GM19395 (cell line): Measurements from ENCODE around the gene GOLGA8B.
"Not testable (repeated sequence)": the region's sequence is repeated elsewhere in the genome, so short reads cannot be mapped to it uniquely, and the experiment has no call there.

Source experiments
- ATAC-seq: cut with Tn5 transposase; IDR thresholded peaks from one replicate; pipeline ENCODE4 v1.9.1; 2021; ENCODE audit warnings: mild to moderate bottlenecking, moderate library complexity; ENCODE audit not compliant: unreplicated experiment

Gene GOLGA8B

DNA sequence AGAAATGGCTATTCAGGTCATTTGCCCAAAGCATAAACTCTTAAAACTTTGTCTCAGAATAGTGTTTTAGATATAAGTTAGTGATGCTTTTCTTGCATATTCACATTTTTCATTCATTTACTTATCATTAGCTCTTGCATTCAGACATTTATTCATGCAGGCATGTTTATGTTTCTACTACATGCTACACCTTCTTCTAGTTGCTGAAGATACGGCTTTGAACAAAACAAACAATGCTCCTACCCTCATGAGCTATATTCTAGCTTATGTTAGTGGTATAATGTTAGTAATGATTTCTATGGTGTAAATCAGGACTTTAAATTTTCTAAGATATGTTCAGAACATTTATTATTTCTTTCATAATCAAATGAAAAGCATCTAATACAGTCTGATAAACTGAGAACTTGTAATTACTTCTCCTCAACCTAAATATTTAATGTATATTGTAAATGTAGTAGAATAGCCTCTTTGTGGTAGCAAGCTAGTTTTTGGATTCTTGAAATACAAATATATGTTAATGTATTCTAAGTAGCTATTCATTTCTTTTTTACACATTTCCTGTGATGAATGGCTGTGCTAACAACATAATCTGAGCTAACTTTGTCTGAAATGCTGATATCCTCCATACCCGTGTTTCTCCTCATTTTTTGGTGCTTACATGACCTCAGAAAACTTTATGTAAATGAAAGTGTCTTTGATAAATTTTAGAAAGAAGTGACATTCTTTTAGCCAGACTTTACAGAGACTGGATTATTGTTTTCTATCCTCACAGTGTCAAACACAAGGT, 15.5 kb upstream of the GOLGA8B start:
- ATAC-seq: no peak

DNA sequence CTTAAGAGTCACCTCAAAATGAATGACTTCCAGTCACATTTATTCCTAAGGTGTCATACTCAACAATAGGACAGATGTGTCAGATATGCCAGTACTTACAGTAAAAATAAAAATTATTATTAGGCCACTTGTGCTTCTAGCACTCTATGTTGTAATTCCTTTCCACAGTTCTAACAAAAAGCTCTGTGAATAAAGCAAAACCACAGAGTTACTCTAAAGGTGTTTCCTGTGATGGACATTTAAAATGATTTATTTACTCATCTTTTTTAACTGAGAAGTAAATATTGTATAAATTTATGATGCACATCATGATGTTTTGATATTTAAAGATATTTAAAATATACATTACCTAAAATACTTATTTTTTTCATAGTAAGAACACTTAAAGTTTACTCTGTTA, 13.9 kb upstream of the GOLGA8B start:
- ATAC-seq: no peak

DNA sequence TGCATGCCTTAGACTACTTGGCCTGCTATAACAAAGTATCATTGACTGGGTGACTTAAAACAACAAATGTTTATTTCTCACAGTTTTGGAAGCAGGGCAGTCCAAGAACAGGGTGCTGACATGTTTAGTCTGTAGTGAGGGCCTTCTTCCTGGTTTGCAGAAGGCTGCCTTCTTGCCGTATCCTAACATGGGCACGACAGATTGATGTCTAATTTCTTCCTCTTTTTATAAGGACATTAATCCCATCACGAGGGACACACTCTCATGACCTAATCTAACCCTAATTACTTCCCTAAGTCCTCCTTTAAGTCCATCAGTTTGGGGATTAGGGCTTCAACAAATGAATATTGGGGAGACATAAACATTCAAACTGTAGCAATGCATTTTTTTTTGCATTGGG, 10.9 kb upstream of the GOLGA8B start:
- ATAC-seq: no peak

DNA sequence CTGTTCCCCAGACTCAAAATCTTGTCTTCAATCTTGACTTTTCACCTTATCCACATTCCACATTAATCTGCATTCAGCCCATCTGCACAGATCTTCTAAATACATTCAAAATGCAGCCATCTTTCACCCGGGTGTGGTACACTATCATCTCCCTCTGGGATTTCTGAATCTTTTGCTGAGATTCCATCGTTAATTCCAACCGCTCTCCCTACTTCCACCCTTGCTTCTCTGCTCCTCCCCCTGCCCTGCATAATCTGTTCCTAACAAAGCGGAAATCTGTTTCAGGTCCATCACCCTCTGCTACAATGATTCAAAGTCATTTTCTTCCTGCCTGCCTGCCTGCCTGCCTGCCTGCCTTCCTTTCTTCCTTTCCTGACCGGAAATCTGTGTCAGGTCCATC, 7.9 kb upstream of the GOLGA8B start:
- ATAC-seq: no peak

DNA sequence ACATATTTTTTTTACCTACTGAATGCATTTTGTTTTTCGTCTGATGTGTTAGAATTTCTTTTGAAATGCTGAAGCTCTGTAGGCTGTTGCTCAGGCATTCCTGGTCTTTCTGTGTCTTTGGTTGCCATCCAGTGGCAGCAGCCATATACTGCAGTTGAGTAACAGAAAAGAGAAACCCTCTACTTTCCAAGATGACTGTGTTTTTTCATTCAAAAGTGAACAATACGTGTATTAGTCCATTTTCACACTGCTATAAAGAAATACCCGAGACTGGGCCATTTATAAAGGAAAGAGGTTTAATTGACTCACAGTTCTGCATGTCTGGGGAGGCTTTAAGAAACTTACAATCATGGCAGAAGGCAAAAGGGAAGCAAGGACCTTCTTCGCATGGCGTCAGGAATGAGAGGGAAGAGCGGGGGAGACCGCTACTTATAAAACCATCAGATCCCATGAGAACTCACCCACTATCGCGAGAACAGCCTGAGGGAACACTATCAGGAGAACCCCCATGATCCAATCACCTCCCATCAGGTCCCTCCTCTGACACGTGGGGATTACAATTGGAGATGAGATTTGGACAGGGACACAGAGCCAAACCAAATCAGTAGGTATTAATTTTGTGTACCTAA, 4.7 kb upstream of the GOLGA8B start:
- peak; percentile 48 for ATAC-seq

DNA sequence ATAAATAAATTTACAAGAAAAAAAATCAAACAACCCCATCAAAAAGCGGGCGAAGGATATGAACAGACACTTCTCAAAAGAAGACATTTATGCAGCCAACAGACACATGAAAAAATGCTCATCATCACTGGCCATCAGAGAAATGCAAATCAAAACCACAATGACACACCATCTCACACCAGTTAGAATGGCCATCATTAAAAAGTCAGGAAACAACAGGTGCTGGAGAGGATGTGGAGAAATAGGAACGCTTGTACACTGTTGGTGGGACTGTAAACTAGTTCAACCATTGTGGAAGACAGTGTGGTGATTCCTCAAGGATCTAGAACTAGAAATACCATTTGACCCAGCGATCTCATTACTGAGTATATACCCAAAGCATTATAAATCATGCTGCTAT, 2.5 kb upstream of the GOLGA8B start:
- not testable (repeated sequence) for ATAC-seq

DNA sequence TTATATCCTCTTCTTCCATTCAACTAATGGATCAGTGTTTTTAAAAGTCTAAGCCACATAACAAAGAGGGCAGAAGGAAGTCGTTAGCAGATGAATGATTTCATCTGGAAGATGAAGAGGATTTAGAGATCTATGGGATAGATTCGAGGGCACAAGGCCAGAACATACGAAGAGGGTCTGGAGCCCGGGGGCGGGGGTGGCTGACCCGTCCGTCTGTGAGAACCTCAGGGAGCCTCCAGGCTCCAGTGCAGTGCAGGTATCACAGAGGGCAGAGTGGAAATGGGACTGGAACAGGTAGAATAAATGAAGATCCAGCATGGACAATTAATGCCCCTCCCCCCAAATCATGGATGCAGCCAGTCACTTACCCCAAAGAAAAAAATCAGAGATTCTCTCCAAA, 1.5 kb upstream of the GOLGA8B start:
- no peak for ATAC-seq

DNA sequence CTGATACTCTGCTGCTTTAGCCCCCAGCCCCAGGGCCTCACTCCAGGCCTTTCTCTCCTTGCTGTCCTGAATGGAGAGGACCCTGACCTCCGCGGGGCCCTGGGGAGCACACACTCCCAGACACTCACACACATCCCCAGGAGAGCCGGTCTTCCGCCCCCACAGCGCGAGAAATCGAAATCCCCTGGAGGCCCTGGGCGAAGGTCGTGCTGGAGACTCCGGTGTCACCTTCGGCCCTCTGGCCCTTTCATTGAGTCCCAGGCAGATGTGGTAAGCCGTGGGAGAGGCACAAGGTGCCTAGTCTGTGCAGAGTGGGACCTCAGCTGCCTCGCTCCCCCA, 848 bp upstream of the GOLGA8B start:
- ATAC-seq: no peak

DNA sequence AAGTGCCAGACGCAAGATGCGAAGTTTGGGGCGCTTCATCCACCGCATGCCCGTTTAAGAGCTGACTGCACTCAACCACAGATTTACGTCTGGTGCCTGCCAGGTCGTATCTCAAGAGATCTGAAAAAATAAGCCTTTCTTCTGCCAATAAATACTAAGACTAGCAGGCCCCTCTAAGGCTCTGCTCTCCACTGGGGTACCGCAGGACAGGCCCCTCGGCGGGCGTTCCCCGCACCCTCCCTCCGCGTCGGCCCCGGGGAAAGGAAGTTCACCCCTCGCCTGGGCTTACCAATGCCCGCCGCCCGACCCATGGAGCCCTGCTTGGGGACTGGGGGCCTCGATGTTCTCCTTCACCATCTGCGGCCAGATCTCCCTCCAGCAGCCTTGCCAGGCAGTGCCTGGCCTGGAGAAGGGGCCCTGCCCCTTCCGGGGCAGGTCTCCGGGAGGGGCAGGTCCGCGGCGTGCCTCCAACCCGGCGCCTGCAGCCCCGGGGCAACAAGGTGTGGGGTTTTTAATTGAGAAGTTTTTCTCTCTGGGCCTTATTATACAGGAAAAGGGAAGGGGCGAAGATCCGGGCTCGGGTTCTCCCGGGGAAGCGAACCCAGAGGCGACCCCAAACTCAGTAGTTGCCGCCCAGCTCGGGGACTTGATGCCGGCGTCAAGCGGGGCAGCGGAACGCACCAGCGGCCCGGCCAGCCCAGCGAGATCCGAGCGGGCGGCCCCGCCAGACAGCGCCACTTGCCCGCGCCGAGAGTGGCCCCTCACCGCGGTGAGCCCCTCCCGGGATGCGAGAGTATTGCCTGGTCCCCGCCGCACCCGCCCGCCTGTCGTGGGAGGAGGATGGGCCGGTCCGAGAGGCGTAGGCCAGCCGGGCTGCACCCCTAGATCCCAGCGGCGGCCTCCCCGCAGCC, 735 bp downstream of the GOLGA8B start:
- ATAC-seq: peak; percentile 52

DNA sequence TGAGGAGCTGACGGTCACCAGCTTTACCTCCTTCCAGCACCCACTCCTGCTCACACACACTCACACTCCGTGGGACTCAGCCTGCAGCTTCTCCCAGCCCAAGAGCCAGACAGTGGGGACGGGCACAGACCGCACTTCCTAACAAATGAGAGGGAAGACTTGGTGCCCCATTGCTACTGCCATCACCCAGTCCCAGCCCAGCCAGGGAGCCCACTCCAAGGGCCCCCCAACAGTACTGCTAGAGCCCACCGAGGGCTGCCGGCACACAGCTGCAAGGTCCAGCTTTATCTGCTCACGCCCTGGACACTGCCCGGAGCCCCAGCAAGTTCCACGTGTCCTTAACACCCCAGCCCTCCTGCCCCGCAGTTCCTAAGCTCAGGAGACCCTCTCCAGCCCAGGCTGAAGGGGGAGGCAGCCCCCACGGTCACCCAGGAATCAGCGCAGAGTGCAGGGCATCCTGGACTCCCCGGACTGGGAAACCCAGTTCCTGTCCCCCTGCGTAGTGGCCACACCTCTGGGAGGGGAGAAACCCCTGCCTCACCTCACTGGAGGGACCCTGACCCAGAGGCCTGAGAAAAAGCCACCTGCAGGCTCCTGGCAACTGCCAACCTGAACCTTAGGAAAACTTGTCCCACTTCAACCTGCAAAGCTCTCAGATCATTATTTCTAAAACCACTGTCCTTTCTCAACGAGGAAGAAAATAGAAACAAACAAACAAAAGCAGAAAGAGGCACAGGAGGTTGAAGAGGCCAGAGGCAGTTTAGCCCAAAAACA, 1.6 kb downstream of the GOLGA8B start:
- not testable (repeated sequence) for ATAC-seq

DNA sequence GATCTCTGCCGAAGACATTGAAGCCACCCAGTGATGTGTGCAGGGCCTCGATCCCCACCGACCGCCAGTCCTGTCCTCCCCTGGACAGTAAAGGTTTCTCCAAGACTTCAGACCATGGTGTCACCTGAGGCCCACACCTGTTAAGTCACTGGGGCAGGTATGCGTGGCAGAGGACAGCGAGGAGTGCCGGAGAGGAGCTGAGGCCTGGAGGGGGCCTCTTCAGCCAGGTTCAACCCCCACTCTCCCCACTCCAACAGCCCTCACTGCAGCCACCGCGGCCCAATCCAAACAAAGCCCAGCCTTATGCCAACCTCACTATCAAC, 2.4 kb downstream of the GOLGA8B start:
- ATAC-seq: no peak

DNA sequence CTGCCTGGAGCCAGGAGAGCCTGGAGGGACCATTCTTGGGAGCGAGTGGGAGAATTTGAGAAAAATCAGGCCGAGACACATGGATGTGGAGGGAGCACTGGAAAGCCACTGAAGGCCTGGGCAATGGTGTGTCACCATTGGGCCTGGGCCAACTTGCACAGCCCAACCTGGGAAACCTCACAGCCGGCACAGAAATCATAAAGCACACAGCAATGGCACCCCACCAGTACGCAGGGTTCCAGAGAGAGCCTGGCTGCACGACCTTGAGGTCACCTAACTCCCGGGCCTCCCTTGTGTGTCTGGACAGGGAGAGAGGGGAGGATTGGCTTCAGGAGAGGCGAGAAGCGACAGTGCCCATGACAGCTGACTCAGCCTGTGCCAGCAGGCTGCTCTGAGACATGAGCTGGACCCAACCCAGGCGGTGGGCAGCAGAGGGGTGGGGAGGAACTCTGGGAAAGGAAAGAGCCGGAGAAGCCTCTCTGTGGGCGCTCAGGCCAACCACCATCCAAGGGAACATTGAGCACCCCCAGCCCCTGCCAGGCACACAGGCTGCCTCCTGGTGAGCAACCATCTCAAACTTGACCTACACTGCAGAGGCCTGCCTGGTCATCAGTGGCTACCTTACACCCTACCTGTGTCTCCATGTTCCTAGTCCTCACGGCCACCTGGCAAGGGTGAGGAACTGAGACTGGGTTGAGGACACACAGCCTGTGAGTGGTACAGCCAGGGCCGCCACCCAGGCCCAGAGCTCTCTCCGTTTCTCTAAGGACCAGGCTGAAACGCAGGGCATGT, 3.0 kb downstream of the GOLGA8B start:
- ATAC-seq: not testable (repeated sequence)

DNA sequence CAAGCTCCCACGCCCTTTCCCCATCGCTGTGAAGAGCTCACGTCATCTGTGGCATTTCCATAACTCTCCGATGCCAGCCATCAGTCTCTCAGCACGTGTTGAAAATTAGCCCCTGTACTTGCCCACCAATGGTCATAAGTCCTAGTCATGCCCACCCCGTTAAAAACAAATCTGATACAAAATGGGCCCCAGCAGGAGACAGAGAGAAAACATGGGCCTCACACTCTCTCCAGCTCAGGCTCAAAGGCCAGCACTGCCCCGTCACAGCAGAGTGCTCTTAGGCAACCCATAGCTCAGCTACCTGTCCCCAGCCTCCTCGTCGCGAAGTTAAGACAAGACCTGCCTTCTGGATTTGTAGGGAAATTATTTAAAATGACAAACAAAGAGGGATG, 5.2 kb downstream of the GOLGA8B start:
- no peak for ATAC-seq

DNA sequence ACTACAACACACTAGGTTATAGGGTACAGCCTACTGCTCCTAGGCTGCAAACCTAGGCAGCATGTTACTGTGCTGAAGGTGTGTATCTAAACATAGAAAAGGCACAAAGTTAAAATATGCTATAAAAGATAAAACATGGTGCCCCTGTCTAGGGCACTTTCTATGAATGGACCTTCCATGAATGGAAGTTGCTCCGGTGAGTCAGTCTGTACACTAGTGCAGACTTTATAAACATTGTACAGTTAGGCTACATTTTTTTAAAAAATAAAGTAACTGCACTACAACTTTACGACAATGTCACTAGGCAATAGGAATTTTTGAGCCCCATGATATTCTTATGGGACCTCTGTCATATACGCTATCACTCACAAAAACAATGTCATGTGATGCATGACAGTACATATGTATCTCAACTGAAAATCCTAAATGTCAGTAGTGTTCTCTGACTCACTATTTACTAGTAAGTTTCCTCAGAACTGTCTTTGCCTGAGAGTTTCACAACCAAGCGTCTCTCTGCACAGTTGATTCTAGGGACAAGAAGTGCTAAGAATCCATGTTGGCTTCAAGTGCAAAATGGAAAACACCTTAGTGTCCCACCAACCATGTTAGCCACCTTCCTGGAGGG, 5.7 kb downstream of the GOLGA8B start:
- ATAC-seq: not testable (repeated sequence)

DNA sequence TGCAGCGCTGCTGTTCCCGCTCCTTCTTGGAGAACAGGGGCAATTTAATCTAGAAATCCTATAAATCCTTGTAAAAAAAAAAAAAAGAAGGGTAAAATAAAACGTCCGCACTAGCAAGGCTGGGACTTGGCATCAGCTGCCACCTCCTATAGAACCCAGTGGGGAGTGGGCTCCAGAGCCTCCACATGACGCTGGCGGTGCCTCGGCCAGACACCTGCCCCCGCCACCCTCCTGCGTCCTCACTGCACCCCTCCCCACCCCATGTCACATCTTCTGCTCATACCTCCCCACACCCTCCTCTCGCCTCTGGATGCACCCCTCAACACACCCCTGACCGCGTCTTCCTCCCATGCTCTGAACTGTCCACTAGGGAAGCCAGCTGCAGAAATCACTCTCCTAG, 8.4 kb downstream of the GOLGA8B start:
- not testable (repeated sequence) for ATAC-seq

DNA sequence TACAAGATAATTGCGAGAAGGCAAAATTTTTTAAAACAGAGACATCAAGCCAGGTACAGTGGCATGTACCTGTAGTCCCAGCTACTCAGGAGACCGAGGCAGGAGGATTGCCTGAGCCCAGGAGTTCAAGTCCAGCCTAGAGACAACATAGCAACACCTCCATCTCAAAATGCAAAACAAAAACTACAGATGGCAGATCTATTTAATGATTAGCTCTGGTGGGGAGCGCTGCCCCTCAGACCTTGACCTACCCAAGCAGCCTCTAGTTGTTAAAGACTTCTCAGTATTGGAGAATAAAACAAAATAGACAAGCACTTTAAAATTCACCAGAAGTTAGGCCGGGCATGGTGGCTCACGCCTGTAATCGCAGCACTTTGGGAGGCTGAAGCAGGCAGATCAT, 10.5 kb downstream of the GOLGA8B start:
- ATAC-seq: not testable (repeated sequence)

DNA sequence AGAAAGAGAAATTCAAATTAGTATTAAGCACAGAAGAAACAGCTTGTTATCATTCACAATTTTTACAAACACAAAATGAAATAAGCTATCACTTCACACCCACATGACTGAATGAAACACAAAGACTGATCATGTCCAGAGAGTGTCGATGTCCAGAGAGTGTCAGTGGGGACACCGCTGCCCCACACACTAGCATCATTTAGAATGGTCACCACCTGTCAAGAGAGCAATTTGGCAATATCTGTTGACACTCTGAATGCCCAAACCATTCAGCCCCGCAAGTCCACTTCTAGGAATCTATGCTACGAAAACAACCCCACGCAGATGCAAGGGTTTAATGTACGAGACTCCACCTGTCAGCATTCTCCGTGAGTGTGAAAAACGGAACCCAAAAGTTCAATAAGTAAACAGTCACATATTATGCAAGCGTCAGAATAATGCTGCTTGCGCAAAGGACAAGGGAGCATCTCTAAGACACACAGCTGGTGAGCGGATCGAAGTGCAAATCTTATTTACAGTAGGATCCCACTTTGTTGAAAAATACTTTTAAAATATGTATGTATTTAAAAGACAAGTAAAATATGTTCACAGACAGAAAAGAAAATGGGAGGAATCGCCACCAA, 11.3 kb downstream of the GOLGA8B start:
- not testable (repeated sequence) for ATAC-seq

DNA sequence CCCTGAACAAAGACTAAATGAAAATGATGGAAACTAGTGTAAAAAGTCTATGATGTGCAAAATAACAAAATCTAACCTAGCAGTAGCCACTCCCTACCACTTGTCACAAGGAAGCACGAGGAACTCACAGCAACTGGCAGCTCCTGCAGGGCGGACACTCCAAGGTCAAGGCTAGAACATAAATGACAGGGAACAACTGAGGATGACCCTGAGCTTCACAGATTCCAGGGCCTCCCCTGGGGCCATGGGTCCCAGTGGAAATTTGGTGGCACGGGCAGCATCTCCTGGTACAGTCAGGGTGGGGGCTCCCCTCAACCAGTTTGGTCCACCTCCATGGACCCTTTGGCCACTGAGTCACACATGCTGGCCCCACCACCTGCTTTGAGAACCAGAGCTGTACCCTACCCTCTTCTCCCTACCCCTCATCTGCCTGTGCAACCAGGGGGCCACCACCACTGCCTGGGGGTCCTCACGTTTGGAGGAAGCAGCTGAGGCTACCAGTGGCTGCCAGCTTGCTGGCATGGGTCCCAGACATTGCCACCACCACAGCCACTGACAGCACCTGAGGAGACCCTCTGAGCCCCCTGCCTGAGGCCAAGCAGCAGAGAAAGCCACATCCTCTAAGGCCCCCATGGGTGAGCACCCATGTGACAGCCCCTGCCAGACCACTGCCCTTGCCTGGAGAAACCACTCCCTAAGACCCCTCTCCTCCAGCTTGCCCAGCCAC, 13.6 kb downstream of the GOLGA8B start:
- not testable (repeated sequence) for ATAC-seq

DNA sequence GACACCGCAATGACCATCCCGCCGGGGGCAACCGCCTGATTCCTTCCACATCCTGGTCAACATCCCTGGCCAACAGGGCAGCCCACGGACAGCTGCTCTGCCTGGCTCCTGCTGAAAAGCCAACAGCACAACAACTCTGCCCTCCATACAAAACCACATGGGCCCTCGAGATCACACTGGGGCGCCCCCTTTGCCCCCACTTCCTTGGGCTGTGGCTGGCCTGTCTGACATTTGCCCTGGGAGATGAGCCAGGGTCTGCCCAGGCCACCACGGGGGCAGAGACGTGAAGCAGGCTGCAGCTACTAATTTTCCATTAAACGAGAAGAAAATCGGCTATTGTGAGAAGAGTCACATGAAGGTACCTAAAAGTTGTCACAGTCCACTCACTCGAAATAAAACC, 16.3 kb downstream of the GOLGA8B start:
- ATAC-seq: not testable (repeated sequence)
